ENCODE measurements around the gene EIF4E.
A peak's percentile ranks its signal among the peaks of the same experiment; 100 is the strongest.
"Not testable (repeated sequence)": the region's sequence is repeated elsewhere in the genome, so short reads cannot be mapped to it uniquely, and the experiment has no call there.

Gene EIF4E

GRCh38 chr4:98930311-98930865, 1.5 kb upstream of the EIF4E start:
- no peak for DNase-seq

- DNase-seq, result no peak
These were observed 671 bp upstream of the EIF4E start for GRCh38 chr4:98929341-98930267.

GRCh38 chr4:98928131-98928504, 815 bp downstream of the EIF4E start:
- DNase-seq, result peak; percentile 22

GRCh38 chr4:98926257-98926656, 2.7 kb downstream of the EIF4E start:
- DNase-seq, result not testable (repeated sequence)

GRCh38 chr4:98921292-98921691, 7.6 kb downstream of the EIF4E start:
- no peak for DNase-seq

- no peak for DNase-seq
These were observed 8.9 kb downstream of the EIF4E start for GRCh38 chr4:98919996-98920395.

- not testable (repeated sequence) for DNase-seq
These were observed 18.2 kb downstream of the EIF4E start for GRCh38 chr4:98910728-98911127.

- no peak for DNase-seq
These were observed 19.1 kb downstream of the EIF4E start for GRCh38 chr4:98909646-98910401.

- no peak for DNase-seq
These were observed 20.1 kb downstream of the EIF4E start for GRCh38 chr4:98908703-98909262.

- DNase-seq, result no peak
These were observed 20.8 kb downstream of the EIF4E start for GRCh38 chr4:98908182-98908581.

- DNase-seq, result no peak
These were observed 23.1 kb downstream of the EIF4E start for GRCh38 chr4:98905839-98906238.

- no peak for DNase-seq
These were observed 23.6 kb downstream of the EIF4E start for GRCh38 chr4:98905297-98905696.

GRCh38 chr4:98903963-98904362, 25.0 kb downstream of the EIF4E start:
- no peak for DNase-seq

GRCh38 chr4:98903561-98903960, 25.4 kb downstream of the EIF4E start:
- DNase-seq, result no peak

GRCh38 chr4:98899277-98899676, 29.7 kb downstream of the EIF4E start:
- no peak for DNase-seq

- DNase-seq, result no peak
These were observed 37.2 kb downstream of the EIF4E start for GRCh38 chr4:98891478-98892337.

GRCh38 chr4:98890702-98891455, 38.1 kb downstream of the EIF4E start:
- no peak for DNase-seq

GRCh38 chr4:98887145-98887544, 41.8 kb downstream of the EIF4E start:
- DNase-seq, result no peak

GRCh38 chr4:98886382-98886781, 42.6 kb downstream of the EIF4E start:
- DNase-seq, result not testable (repeated sequence)

- not testable (repeated sequence) for DNase-seq
These were observed 48.0 kb downstream of the EIF4E start for GRCh38 chr4:98880884-98881283.

GRCh38 chr4:98879515-98879914, 49.4 kb downstream of the EIF4E start:
- DNase-seq, result no peak

GRCh38 chr4:98873059-98873458, 55.9 kb downstream of the EIF4E start:
- no peak for DNase-seq

All from 8988T (cell line).